Choroid plexus epithelial cell (primary cell): ENCODE data around the gene ESRRB.

Source experiments
- DNase-seq: peaks from one replicate; pipeline ENCODE4 v3.0.0-alpha.2; 2010; ENCODE audit warnings: low read depth
- H3K4me3 ChIP-seq: 2 replicates; pipeline ENCODE4 v1.5.1; 2011; ENCODE audit warnings: low read depth, mild to moderate bottlenecking, control low read depth, low read length, moderate library complexity
- CTCF ChIP-seq: conservative IDR thresholded peaks from 2 replicates; pipeline ENCODE4 v1.5.1; 2011; ENCODE audit warnings: low read depth, mild to moderate bottlenecking, control low read depth, inconsistent platforms, low read length, moderate library complexity

Gene ESRRB

GRCh38 chr14:76491172-76491930 is 115.4 kb downstream of the ESRRB start:
- no peak for TF ChIP-seq CTCF
- DNase-seq, result no peak
- H3K4me3 ChIP-seq, result no peak overlapping the region

GRCh38 chr14:76495983-76496382 is 120.0 kb downstream of the ESRRB start:
- no peak for TF ChIP-seq CTCF

GRCh38 chr14:76496595-76496994 is 120.7 kb downstream of the ESRRB start:
- no peak for TF ChIP-seq CTCF
- no peak for DNase-seq
- H3K4me3 ChIP-seq, result no peak overlapping the region

More at GRCh38 chr14:76495983-76496382, 120.0 kb downstream of the ESRRB start:
- no peak for DNase-seq
- no peak overlapping the region for H3K4me3 ChIP-seq

GRCh38 chr14:76497550-76498462 is 121.9 kb downstream of the ESRRB start:
- no peak overlapping the region for H3K4me3 ChIP-seq
- DNase-seq, result no peak
- TF ChIP-seq CTCF, result no peak

GRCh38 chr14:76498463-76498935 is 122.6 kb downstream of the ESRRB start:
- H3K4me3 ChIP-seq, result no peak overlapping the region
- no peak for DNase-seq
- no peak for TF ChIP-seq CTCF

GRCh38 chr14:76498976-76499375 is 123.0 kb downstream of the ESRRB start:
- no peak for DNase-seq
- H3K4me3 ChIP-seq, result no peak overlapping the region
- no peak for TF ChIP-seq CTCF
